ENCODE measurements around the gene CPNE4.

CPNE4 gene

DNA sequence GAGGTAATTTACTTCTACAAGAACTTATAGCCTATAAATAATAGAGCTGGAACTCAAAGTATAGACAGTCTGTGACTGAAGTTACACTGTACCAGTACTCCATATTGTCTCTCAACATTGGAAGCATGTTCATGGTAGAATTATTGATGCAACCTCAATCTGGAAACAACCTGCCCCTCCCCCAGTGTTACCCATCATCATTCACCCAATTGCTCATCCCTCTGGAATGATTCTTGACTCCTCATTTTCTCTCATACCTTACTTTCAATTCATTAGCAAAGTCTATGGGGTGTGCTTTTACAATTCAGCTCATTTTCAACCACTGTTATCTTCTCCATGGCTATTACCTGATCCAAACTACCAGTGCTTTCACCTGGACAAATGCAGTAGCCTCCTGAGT, 151.7 kb downstream of the CPNE4 start:
- no peak for DNase-seq (ENCODE audit: low read depth, low spot score)
- POLR2A ChIA-PET = no interaction called here
- no peak overlapping the region for H3K4me3 ChIP-seq (ENCODE audit: low read depth, low read length)
- TF ChIP-seq, protein P1, sequence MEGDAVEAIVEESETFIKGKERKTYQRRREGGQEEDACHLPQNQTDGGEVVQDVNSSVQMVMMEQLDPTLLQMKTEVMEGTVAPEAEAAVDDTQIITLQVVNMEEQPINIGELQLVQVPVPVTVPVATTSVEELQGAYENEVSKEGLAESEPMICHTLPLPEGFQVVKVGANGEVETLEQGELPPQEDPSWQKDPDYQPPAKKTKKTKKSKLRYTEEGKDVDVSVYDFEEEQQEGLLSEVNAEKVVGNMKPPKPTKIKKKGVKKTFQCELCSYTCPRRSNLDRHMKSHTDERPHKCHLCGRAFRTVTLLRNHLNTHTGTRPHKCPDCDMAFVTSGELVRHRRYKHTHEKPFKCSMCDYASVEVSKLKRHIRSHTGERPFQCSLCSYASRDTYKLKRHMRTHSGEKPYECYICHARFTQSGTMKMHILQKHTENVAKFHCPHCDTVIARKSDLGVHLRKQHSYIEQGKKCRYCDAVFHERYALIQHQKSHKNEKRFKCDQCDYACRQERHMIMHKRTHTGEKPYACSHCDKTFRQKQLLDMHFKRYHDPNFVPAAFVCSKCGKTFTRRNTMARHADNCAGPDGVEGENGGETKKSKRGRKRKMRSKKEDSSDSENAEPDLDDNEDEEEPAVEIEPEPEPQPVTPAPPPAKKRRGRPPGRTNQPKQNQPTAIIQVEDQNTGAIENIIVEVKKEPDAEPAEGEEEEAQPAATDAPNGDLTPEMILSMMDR (IDR thresholded peaks at IDR 0.05; ENCODE audit: insufficient read depth, low read length, missing control alignments) = no peak
- CTCF ChIA-PET = interaction anchor here (0.9 to 2.1 kb wide), 3 partner anchors 9 to 89 kb away, joined by 3 to 10 read pairs (median 3); no protein-coding TSS in a partner anchor

DNA sequence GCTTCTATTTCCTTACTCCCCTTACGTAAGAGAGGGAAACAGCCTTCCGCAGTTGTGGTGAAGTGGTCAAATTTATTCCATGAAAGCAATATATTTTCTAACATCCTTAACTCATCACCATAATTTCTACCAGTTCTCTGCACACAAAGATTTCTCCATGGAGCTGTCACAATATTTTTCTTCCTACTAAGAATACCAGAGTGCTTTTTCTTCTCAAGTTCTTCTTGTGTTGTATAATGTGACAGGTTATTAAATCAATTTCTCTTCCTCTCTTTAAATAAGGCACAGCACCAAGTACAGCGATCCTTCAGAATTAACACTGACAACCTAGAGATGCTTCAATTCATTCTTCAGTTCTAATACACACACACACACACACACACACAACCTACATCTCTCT, 153.0 kb downstream of the CPNE4 start:
- POLR2A ChIA-PET = no interaction called here
- CTCF ChIA-PET = interaction anchor here (1.5 to 2.1 kb wide), 2 partner anchors 11 to 87 kb away, joined by 3 to 10 read pairs; no protein-coding TSS in a partner anchor
- TF ChIP-seq, protein P1 (IDR thresholded peaks at IDR 0.05; ENCODE audit: insufficient read depth, low read length, missing control alignments) = no peak
- no peak for DNase-seq (ENCODE audit: low read depth, low spot score)
- H3K4me3 ChIP-seq (ENCODE audit: low read depth, low read length) = no peak overlapping the region

DNA sequence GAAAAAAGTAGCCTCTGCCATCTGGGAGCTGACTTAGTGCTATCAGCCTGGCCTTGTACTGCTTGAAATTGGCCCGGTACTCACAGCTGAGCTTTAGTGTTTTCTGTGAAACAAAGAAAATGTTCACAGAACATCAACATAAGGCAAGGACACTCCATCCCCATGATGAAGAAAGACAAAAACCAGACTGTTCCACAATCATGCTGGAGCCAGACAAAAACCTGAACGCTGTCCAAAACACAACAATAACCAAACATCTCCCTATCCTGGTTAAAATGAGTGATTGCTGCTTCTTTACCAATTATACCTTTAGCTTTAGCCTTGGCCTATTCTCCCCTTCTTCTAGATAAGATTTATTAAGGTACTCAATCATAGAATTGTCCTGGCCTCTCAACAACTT, 153.9 kb downstream of the CPNE4 start:
- ChIA-PET CTCF (interaction anchor here (1.2 kb wide), 1 partner anchor 31 kb away, joined by 3 read pairs; no protein-coding TSS in a partner anchor), POLR2A (no interaction called here)
- no peak for DNase-seq (ENCODE audit: low read depth, low spot score)
- H3K4me3 ChIP-seq (ENCODE audit: low read depth, low read length) = no peak overlapping the region
- TF ChIP-seq, protein P1 (IDR thresholded peaks at IDR 0.05; ENCODE audit: insufficient read depth, low read length, missing control alignments) = no peak

DNA sequence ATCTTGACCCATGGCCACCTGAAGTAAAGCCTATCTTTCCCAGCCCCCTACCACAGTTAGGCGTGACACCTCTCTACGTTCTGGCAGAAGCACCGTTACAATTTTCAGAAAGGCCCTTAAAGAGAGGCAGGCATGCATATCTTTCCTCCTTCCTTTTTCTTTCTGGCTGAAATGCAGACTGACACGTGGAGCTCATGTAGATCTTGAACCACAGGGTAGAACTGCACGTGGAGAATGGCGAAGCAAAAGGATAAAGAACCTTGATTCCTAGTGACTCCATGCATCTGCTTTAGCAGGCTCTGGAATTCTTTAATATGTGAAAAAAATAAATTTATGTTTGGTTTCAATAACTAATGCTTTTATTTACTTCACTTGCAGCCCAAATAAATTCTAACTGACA, 166.6 kb downstream of the CPNE4 start:
- H3K4me3 ChIP-seq (ENCODE audit: low read depth, low read length) = no peak overlapping the region
- no peak for DNase-seq (ENCODE audit: low read depth, low spot score)
- TF ChIP-seq, protein P1 (IDR thresholded peaks at IDR 0.05; ENCODE audit: insufficient read depth, low read length, missing control alignments) = no peak
- POLR2A ChIA-PET = no interaction called here
- CTCF ChIA-PET = no interaction called here

DNA sequence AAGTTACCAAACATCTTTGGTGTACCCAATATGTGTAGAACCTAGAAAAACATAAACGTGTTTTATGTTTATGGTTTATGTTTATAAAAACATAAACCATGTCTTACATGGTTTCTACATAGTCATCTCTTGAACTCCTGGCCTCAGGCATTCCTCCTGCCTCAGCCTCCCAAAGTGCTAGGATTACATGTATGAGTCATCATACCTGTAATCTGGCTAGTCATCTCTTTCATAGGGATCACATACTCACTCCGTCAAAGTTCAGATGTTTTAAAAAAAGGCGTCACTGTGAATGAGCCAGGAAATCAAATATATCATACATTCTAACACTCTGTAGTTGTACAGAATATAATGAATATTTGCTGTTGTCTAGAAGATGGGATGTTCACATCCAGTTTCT, 178.6 kb downstream of the CPNE4 start:
- no peak for DNase-seq (ENCODE audit: low read depth, low spot score)
- TF ChIP-seq, protein P1 (IDR thresholded peaks at IDR 0.05; ENCODE audit: insufficient read depth, low read length, missing control alignments) = no peak
- CTCF ChIA-PET = no interaction called here
- POLR2A ChIA-PET = no interaction called here
- H3K4me3 ChIP-seq (ENCODE audit: low read depth, low read length) = no peak overlapping the region

DNA sequence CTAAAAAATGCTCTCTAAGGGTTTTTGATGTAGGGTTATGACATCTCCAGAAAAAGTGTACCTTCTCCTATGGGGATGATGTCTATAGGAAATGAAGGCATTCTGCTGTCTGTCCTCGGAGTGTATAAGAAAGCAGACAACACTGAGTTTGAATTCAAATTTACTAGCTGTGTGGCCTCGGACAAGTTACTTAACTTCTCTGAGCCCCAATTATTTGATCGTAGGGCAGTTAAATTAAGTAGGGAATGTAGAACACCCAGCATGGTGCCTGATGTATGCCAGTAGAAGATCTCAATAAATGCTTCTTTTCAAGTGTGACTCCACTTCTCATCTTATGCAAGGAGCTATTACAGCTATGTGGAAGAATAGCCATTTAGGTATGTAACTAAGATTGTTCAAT, 184.6 kb downstream of the CPNE4 start:
- no peak for DNase-seq (ENCODE audit: low read depth, low spot score)
- H3K4me3 ChIP-seq (ENCODE audit: low read depth, low read length) = no peak overlapping the region
- POLR2A ChIA-PET = no interaction called here
- TF ChIP-seq, protein P1 (IDR thresholded peaks at IDR 0.05; ENCODE audit: insufficient read depth, low read length, missing control alignments) = no peak
- CTCF ChIA-PET = interaction anchor here (1.1 to 1.5 kb wide), 2 partner anchors 10 to 30 kb away, joined by 3 to 4 read pairs; no protein-coding TSS in a partner anchor

Measured in AG04449 (cell line).